ENCODE measurements around the gene TUBGCP3.

The TUBGCP3 gene

GRCh38 chr13:112451512-112452379, 136.2 kb downstream of the TUBGCP3 start:
- no peak overlapping the region for H3K4me3 ChIP-seq (ENCODE audit: low read depth, low read length)
- TF ChIP-seq CTCF (IDR thresholded peaks at IDR 0.05; ENCODE audit: low read depth, low read length), result no peak

- H3K4me3 ChIP-seq (ENCODE audit: low read depth, low read length), result no peak overlapping the region
- TF ChIP-seq CTCF (IDR thresholded peaks at IDR 0.05; ENCODE audit: low read depth, low read length), result no peak
Observed at GRCh38 chr13:112450904-112451240, 137.1 kb downstream of the TUBGCP3 start.

DNA sequence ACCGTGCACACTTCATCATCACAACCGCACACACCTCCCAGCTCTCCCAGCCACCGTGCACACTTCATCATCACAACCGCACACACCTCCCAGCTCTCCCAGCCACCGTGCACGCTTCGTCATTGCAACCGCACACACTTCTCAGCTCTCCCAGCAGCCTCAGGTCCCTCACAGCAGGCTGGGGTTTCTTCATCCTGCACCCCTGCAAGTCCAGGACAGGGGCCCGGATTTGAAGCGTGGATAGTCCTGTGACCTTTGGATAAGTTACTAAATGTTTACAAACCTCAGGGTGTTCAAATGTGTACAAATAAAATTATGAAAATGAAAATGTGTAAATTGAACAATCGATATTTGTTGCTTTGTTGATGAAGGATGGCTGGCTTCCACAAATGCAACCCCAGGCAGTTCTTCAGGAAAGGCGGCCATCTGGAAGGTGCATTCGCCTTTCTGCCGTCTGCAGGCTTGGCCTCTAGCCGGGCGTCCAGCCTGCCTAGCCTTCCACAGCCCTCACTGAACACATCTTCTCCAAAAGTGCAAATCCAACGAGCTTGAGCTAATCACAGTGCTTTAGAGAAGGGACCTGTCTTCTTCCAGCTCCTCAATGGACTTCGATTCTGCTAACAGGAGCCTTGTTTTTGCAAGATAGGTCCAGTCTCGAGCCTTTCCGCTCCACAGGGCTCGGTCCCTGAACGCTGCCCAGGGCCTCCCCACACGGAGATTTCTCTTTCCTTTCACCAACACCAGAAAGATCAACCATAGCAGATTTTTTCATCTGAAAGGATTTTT, 137.6 kb downstream of the TUBGCP3 start:
- H3K4me3 ChIP-seq (ENCODE audit: low read depth, low read length), result no peak overlapping the region
- no peak for TF ChIP-seq CTCF (IDR thresholded peaks at IDR 0.05; ENCODE audit: low read depth, low read length)

GRCh38 chr13:112449545-112449930, 138.4 kb downstream of the TUBGCP3 start:
- no peak for TF ChIP-seq CTCF (IDR thresholded peaks at IDR 0.05; ENCODE audit: low read depth, low read length)
- H3K4me3 ChIP-seq (ENCODE audit: low read depth, low read length), result no peak overlapping the region

DNA sequence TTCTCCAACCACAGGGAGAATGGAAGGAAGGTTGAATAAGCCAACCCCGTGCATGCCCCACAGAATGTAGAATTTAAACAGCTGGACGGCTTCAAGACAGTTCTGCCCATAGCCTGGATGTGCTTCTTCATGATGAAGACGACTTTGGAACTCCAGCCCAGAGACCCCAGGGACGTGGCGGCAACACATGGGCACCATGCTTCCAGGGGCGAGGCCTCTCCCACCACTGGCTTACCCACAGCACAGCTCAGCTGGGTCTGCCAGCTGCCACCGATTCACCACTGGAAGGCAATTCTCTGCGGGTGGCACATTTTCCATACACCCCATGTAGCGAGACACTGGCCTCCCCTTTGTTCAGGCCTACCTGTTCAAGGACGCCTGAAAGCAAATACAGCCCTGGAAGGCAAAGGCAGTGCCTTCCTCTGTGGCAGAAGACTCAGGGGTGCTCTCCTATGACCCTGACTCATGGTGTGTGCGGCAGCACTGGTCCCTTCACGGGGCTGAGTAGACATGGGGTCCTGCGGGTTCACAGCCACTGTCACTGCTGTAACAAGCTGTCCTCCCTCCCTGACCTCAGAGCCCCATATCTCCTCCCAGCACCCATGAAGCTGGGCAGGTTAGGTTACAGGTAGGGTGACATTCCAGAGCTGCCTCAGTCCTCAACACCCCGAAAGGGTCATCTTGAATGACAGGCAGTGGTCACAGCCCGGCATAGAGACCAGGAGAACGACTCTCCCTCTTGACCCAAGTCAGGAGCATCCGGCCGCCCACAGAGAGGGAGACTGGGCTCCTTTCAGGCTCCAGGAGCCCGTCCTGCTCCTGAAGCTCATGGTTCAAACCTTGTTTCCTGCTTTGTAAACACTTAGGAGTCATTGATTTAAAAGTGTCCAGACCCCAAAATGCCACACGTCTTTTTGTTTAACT, 139.1 kb downstream of the TUBGCP3 start:
- H3K4me3 ChIP-seq (ENCODE audit: low read depth, low read length), result no peak overlapping the region
- no peak for TF ChIP-seq CTCF (IDR thresholded peaks at IDR 0.05; ENCODE audit: low read depth, low read length)

DNA sequence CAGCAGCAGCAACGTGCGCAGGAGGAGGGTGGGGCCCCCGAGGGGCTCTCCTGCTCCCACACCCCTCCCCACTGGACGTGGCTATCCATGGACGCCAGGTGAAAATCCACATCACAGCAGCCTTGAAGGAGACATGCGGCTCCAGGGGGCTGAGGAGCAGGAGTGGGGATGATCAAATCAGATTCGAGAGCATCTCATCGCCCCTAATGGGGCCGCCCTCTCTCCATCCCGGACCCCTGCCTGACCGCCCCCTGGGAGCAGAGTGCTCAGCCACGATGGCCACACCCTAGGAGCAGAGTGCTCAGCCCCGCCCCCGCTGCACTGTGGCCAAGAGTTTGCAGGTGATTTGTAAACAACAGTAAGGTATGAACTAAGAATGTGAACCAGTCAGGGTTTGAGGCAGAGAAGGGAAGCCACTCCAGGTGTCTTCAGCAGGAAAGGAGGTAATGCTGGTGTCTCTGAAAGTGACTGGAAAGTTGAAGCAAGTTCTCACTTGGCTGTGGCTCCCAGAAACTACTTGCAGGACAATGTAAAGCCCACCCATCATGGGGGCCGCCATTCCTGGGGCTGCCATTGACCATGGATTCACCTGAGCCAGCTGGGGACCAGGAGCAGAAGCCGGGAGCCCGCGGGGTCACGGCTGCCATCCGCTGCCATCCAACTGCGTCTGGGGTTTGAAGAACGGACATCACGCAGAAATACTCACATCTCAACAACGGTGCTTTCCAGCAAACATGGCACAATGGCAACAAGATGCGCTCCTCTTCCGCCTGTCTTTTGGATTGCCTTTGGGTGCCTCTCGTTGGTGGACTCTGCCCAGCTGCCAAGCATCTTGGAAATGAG, 140.0 kb downstream of the TUBGCP3 start:
- TF ChIP-seq CTCF (IDR thresholded peaks at IDR 0.05; ENCODE audit: low read depth, low read length), result no peak
- no peak overlapping the region for H3K4me3 ChIP-seq (ENCODE audit: low read depth, low read length)

All from WI38 (cell line).